ENCODE measurements around the gene TECR.

- TF ChIP-seq CTCF (IDR thresholded peaks at IDR 0.05): no peak
- TF ChIP-seq POLR2A (IDR thresholded peaks at IDR 0.05): no peak
Observed at GRCh38 chr19:14545716-14546082, 16.3 kb downstream of the TECR start.
